ENCODE data around the gene DEXI.

DEXI gene

DNA sequence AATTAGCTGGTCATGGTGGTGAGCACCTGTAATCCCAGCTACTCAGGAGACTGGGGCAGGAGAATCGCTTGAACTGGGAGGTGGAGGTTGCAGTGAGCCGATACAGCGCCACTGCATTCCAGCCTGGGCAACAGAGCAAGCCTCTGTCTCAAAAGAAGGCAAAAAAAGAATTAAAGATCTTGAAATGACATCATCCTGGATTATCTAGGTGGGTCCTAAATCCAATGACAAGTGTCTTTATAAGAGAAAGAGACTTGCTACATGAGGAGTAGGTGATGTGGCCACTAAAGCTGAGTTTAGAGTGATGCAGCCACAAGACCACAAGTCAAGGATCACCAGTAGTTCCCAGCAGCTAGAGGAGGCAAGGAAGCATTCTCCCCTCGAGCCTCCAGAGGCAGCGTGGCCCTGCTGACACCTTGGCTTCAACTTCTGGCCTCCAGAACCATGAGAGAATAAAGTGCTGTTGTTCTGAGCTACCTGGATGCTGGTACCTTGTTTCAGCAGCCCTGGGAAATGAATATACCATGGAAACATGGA is 49.4 kb downstream of the DEXI start:
- no peak for DNase-seq (ENCODE audit: low read depth in 2 of 2)

DNA sequence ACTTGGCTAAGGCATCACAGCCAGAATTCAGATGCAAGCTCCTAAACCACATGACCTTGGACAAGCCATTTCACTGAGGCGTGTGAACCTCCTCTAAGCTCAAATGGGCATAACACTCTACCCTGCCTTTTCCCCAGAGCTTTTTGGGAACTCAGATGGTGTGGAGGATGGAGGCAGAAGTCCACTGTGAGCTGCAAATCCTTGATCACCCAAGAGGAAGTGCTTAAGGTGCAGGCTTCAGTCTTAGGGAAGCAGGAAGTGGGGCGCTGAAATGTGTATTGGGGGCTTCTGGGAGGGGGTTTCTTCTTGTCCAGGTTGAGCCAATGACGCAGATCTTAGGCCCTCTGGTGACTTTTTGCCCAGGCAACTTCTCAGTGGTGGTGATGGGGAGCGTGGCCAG is 52.4 kb downstream of the DEXI start:
- no peak for DNase-seq (ENCODE audit: low read depth in 2 of 2)

DNA sequence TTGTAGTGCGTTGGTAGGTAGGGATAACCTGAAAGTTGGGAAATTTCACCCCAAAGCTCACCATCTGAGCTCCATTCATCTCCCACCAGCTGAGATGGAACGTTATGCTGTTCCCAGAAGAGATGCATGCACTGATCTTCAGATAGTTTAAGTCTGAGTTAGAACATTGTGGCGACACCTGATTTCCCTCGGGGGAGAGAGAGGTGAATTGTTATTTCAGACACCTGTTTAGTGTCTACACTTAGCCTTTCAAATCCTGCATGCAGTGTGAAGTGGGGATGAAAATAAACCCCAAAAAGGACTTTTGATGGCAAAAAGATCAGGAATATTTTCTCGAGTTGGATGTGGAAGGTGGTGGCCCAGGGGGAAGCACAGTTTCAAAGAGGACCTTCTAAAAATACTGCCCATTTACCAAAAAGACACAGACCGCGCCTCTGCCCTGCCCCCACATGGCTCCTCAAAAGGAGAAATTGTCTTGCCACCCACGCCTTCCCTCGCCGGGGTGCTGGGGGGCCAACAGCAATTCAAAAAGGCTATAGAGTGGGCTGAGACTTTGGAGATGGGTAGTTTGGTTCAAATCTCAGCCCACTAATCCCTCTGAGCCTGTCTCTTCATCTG is 53.8 kb downstream of the DEXI start:
- no peak for DNase-seq (ENCODE audit: low read depth in 2 of 2)

DNA sequence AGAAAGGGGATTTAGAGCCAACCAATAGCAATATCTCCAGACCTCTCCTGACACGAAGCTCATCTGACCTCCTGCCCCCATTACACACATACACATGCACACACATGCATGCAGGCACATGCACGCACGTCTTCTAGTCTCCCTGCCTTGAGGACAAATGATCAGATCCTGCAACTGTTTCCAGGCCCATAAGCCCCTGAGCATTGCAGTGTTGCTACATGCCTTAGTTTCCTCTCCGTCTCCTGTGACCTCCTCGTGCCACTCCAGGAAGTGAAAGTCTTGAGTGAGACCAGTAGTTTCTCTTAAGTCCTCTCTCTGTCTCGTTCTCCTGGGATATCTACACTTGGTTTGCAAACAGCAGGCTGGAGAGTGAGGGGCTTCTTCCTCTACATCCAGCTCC is 57.0 kb downstream of the DEXI start:
- no peak for DNase-seq (ENCODE audit: low read depth in 2 of 2)

DNA sequence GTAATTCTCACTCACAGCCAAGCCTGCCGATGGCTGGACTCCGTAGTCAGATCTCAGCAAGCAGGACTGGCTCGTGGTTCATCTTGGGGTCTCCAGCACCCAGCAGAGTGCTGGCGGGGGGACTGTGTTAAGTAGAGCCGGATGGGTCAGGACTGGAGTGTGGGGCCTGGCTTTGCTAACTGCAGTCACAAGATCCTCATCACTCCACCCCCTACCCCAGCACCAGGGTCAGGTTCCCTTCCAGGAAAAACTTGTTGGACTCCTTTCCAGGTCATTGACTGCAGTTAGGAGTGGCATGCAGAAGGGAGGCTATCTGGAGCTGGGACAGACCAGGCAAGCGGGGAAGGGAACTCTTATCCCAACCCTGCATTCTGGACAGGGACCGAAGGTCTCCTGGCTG is 59.3 kb downstream of the DEXI start:
- no peak for DNase-seq (ENCODE audit: low read depth in 2 of 2)

DNA sequence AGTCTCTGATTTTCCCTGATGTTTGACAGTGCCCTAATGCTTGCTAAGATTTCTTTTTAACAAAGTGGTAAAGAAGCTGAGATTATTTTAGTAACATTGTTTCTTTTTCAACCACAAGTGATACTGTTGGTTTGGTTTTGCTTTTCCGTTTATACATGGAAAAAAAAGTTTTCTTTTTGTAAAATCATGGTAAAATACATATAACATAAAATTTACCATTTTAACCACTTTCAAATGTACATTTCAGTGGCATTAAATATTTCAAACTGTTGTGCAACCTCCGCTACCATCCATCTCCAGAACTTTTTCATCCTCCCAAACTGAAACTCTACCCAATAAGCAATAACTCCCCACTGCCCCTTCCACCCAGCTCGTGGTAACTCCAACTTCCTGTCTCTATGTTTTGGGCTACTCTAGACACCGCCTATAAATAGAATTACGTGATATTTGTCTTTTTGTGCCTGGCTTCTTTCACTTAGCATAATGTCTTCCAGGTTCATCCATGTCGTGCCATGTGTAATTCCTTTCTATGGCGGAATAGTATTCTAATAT is 60.7 kb downstream of the DEXI start:
- no peak for DNase-seq (ENCODE audit: low read depth in 2 of 2)

DNA sequence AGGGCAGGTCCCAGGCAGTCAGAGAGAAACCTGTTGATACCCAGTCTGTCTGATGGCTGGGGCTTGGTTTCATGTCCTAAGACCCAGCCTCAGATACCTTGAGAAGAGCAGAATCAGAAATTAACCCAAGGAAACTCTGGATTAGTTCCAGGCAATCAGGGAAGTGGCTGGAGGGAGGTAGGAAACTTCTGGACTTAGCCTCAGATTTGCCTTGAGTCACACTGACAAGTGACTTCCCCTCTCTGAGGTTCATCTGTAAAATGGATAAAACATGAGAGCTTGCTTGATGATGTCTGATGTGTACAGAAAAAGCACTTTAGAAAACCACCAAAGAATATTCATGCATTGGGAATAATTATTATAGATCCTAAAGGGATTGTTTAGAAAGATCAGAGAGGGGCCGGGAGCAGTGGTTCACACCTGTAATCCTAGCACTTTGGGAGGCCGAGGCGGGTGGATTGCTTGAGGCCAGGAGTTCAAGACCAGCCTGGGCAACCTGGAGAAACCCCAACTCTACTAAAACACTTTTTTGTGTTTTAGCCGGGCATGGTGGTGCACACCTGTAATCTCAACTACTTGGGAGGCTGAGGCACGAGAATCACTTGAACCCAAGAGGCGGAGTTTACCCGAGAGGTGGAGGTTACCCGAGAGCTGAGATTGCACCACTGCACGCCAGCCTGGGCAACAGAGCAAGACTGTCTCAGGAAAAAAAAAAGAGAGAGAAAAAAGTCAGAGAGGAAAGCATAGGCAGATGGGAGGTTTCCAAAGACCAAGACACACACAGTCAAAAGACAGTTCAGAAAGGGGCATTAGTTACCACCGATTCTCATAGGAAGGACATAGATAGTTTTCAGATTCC is 61.4 kb downstream of the DEXI start:
- DNase-seq (ENCODE audit: low read depth in 2 of 2) = no peak

DNA sequence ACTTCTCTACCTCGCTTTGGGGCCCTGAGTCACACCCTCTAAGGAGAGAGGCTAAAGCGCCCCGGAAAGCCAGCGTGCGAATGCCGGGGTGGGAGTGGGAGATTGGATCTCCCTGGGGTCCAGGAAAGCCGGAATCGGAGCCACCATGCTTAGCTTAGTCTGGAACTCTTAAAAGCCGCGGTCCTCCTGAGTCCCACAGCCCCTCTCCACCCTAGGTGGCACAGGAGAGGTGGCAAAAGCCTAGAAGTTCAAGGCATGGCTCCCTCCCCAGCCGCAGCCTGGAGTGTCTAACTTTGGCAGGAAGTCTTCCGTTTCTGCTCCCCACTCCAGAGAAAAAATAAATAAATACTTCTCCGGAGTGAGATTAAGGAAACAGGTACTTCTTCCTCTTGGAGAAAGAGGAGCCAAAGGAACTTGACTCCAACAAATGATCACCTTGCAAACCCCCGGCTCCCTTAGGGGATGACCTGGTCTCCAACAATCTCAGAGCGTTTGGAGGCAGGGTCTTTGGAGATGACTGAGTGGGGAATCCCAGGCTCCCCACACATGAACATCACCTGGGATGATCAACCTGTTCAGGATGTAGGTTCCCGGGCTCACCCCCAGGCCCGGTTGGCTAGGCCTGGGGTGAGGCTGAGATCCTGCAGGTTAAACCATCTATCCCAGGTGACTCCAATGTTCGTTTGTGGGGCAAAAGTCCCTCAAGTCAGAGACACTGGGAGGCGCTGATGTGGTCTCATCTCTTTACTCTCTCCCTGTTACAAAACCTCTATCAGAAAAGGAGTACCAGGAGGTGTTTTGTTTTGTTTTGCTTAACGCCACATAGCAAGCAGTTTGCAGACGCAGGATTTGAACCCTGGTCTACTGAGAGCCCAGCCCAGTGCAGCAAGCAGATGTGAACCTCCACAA is 62.3 kb downstream of the DEXI start:
- no peak for DNase-seq (ENCODE audit: low read depth in 2 of 2)
